GM18507 (cell line): ENCODE measurements around the gene PCDHGA7.
A peak's percentile ranks its signal among the peaks of the same experiment; 100 is the strongest.
"Not testable (repeated sequence)": the region's sequence is repeated elsewhere in the genome, so short reads cannot be mapped to it uniquely, and the experiment has no call there.

ENCODE experiments used
- DNase-seq: peaks from one replicate; pipeline ENCODE4 v3.0.0; 2011; ENCODE audit warnings: low read depth; ENCODE audit not compliant: insufficient read length; ENCODE audit errors: extremely low spot score
- FAIRE-seq: peaks from 2 replicates; lab custom pipeline; 2011; peaks lifted over from hg19 to GRCh38; lab: Jason Lieb, UNC

PCDHGA7 gene

DNA sequence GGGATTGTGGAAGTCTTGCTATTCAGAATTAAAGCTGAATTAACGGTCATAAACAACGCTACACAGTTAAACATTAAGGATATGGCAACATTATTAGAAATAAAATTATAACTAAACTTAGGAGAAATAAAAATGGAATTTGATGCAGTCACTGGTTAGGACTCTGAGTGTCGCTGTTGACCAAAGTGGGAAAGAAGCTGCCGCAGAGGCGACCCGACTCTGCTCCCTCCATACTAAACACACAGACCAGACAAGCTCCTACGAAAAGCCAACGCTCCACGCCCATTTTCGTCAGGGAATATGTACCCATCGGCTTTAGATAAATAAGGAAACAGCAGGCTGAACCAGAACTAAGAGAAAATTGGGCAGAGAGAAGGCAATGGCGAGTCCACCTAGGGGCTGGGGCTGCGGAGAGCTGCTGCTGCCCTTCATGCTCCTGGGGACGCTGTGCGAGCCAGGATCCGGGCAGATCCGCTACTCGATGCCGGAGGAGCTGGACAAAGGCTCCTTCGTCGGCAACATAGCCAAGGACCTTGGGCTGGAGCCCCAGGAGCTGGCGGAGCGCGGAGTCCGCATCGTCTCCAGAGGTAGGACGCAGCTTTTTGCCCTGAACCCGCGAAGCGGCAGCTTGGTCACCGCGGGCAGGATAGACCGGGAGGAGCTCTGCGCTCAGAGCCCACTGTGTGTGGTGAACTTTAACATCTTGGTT, 18.4 kb upstream of the PCDHGA7 start, which contains the start of gene PCDHGA5:
Gene PCDHGA5 (plus strand): TSS at position 211 of the 709 bp plus-strand sequence. CDS start 169 bp downstream, at position 380.
- DNase-seq (no peak), FAIRE-seq (no peak)

DNA sequence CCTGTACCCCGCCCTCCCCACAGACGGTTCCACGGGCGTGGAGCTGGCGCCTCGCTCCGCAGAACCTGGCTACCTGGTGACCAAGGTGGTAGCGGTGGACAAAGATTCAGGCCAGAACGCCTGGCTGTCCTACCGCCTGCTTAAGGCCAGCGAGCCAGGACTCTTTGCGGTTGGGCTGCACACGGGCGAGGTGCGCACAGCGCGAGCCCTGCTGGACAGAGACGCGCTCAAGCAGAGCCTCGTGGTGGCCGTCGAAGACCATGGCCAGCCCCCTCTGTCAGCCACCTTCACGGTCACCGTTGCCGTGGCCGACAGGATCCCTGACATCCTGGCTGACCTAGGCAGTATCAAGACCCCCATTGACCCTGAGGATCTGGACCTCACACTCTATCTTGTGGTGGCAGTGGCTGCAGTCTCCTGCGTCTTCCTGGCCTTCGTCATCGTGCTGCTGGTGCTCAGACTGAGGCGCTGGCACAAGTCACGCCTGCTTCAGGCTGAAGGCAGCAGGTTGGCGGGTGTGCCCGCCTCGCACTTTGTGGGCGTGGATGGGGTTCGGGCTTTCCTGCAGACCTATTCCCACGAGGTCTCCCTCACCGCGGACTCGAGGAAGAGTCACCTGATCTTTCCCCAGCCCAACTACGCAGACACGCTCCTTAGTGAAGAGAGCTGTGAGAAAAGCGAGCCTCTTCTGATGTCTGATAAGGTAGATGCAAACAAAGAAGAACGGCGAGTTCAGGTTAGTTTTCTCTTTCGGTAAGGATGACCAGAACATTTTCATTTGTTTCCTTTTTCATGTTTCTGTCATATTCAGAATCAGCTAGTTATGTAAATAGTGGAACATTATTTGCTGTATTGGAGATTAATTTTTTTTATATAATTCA, 16.3 kb upstream of the PCDHGA7 start:
- DNase-seq (no peak), FAIRE-seq (no peak)

DNA sequence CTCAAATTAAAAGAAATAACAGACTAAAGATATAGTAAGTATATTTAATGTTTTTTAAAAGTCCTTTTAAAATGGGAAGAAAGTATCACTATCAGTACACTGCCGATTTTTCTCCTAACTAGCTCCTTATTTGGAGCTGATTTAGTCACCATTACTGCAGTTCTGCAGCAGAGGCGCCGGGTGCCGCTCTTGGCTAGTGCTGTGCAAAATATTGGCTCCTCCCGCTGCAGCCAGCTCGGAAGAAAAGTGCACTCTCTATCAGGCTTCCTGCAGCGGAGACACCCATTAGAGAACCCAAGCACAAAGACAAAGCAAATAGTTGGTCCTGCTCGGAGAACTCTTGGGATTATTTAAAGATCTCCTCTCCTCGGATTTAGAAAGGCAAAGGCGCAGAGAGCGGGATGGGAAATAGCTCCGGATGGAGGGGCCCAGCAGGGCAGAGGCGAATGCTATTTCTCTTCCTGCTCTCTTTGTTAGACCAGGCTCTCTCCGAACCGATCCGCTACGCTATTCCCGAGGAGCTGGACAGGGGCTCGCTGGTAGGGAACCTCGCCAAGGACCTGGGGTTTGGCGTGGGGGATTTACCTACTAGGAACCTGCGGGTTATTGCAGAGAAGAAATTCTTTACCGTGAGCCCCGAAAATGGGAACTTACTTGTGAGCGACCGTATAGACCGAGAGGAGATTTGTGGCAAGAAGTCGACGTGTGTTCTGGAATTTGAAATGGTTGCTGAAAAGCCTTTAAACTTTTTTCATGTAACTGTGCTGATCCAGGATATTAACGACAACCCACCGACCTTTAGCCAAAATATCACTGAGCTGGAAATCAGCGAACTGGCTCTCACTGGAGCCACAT, 12.3 kb upstream of the PCDHGA7 start, which contains the start of gene PCDHGB3:
Gene PCDHGB3 (plus strand): TSS at position 249 of the 855 bp plus-strand sequence. CDS start 153 bp downstream, at position 402.
- DNase-seq (peak; percentile 17), FAIRE-seq (no peak)

DNA sequence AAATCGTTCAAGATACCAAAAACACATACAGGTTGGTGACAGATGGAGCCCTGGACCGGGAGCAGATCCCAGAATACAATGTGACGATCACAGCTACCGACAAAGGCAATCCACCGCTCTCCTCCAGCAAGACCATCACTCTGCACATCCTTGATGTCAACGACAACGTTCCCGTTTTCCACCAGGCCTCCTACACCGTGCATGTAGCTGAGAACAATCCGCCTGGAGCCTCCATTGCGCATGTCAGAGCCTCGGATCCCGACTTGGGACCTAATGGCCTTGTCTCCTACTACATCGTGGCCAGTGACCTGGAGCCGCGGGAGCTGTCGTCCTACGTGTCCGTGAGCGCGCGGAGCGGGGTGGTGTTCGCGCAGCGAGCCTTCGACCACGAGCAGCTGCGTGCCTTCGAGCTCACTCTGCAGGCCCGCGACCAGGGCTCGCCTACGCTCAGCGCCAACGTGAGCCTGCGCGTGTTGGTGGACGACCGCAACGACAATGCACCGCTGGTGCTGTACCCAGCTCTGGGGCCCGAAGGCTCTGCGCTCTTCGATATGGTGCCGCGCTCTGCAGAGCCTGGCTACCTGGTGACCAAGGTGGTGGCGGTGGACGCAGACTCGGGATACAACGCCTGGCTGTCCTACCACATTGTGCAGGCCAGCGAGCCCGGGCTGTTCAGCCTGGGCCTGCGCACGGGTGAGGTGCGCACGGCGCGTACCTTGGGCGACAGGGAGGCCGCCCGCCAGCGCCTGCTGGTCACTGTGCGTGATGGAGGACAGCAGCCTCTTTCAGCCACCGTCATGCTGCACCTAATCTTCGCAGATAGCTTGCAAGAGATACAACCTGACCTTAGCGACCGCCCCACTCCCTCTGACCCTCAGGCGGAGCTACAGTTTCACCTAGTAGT, 10.7 kb upstream of the PCDHGA7 start:
- FAIRE-seq, result no peak
- DNase-seq, result no peak

DNA sequence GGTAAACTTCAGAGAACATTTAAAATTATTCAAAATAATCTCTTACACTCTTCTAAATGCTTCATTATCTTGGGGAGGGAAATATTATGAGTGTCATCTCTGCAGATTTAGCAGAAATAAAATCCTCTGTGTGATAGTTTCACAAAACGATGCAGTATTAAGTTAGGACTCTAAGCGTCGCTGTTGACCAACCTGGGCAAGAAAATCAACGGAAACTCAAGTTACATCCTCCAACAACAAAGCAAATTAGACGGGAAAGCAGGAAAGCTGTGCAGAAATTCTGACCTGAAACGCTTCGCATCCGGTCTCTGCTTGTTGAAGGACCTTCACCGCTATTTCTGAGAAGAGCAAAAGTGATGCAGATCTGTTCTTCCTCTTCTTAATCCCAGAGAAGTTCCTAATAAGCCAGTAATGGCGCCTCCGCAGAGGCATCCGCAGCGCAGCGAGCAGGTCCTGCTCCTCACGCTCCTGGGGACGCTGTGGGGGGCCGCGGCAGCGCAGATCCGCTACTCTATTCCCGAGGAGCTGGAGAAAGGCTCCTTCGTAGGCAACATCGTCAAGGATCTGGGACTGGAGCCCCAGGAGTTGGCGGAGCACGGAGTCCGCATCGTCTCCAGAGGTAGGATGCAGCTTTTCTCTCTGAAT, 8.7 kb upstream of the PCDHGA7 start, which contains the start of gene PCDHGA6:
Gene PCDHGA6 (plus strand): TSS at position 219 of the 645 bp plus-strand sequence. CDS start 193 bp downstream, at position 412.
- FAIRE-seq (no peak), DNase-seq (no peak)

DNA sequence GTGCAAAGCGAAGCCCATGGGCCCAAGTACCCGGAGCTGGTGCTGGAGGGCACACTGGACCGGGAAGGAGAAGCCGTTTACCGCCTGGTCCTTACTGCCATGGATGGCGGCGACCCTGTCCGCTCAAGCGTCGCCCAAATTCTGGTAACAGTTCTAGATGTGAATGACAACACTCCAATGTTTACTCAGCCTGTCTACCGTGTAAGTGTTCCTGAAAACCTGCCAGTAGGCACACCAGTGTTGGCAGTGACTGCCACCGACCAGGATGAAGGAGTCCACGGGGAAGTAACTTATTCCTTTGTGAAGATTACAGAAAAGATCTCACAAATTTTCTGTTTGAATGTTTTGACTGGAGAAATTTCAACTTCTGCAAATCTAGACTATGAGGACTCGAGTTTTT, 7.9 kb upstream of the PCDHGA7 start:
- FAIRE-seq, result no peak
- DNase-seq, result no peak

DNA sequence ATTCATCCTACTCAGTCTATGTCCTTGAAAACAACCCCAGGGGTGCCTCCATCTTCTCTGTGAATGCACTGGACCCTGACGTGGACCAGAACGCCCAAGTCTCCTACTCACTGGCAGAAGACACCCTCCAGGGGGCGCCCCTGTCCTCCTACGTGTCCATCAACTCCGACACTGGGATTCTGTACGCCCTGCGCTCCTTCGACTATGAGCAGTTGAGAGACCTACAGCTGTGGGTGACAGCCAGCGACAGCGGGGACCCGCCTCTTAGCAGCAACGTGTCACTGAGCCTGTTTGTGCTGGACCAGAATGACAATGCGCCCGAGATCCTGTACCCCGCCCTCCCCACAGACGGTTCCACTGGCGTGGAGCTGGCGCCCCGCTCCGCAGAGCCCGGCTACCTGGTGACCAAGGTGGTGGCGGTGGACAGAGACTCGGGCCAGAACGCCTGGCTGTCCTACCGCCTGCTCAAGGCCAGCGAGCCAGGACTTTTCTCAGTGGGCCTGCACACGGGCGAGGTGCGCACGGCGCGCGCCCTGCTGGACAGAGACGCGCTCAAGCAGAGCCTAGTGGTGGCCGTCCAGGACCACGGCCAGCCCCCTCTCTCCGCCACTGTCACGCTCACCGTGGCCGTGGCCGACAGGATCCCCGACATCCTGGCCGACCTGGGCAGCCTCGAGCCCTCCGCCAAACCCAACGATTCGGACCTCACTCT, 6.9 kb upstream of the PCDHGA7 start:
- DNase-seq, FAIRE-seq: not testable (repeated sequence)

DNA sequence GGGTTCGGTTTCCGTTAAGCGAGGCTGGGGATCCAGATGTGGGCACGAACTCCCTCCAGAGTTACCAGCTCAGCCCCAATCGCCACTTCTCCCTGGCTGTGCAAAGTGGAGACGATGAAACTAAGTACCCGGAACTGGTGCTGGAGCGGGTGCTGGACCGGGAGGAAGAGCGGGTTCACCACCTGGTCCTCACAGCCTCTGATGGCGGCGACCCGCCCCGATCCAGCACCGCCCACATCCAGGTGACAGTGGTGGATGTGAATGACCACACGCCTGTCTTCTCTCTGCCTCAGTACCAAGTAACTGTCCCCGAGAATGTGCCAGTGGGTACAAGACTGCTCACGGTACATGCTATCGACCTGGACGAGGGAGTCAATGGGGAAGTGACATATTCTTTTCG, 803 bp downstream of the PCDHGA7 start:
- FAIRE-seq (no peak), DNase-seq (no peak)

DNA sequence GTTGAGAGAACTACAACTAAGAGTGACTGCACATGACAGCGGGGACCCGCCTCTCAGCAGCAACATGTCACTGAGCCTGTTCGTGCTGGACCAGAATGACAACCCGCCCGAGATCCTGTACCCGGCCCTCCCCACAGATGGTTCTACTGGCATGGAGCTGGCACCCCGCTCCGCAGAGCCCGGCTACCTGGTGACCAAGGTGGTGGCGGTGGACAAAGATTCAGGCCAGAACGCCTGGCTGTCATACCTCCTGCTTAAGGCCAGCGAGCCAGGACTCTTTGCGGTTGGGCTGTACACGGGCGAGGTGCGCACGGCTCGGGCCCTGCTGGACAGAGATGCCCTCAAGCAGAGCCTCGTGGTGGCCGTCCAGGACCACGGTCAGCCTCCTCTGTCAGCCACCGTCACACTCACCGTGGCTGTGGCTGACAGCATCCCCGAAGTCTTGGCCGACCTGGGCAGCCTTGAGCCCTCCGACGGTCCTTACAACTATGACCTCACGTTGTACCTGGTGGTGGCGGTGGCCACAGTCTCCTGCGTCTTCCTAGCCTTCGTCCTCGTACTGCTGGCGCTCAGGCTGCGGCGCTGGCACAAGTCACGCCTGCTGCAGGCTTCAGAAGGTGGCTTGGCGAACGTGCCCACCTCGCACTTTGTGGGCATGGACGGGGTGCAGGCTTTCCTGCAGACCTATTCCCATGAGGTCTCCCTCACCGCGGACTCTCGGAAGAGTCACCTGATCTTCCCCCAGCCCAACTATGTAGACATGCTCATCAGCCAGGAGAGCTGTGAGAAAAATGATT, 2.1 kb downstream of the PCDHGA7 start:
- DNase-seq (no peak), FAIRE-seq (no peak)

DNA sequence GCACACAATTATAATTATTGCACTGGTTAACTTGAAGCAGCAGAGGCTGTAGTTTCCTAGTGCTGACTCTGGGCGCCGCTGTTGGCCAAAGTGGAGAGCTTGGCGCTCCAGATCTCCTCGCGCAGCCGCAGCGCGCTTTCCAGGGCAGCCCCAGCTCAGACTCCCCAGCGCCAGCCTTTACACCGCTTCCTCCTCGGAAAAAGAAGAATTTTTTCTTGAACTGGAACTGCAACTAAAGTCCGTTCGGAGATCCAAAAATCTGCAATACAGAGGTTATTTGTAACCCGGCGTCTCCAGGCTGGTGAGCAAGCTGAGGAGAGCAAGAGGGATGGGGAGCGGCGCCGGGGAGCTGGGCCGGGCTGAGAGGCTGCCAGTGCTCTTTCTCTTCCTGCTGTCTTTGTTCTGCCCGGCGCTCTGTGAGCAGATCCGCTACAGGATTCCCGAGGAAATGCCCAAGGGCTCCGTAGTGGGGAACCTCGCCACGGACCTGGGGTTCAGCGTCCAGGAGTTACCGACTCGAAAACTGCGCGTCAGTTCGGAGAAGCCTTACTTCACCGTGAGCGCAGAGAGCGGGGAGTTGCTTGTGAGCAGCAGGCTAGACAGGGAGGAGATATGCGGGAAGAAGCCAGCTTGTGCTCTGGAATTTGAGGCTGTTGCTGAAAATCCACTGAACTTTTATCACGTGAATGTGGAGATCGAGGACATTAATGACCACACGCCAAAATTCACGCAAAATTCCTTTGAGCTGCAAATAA, 5.2 kb downstream of the PCDHGA7 start, which contains the start of gene PCDHGB4:
Gene PCDHGB4 (plus strand): TSS at position 142 of the 755 bp plus-strand sequence. CDS start 187 bp downstream, at position 329.
- DNase-seq, result not testable (repeated sequence)
- FAIRE-seq, result peak; percentile 49

DNA sequence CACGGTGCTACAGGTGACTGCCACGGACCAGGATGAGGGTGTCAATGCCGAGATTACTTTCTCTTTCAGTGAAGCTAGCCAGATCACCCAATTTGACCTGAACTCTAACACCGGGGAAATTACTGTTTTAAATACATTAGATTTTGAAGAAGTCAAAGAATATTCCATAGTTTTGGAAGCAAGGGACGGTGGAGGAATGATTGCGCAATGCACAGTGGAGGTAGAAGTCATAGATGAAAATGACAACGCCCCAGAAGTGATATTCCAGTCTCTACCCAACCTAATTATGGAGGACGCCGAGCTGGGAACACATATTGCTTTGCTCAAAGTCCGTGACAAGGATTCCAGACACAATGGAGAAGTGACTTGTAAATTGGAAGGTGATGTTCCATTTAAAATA, 6.1 kb downstream of the PCDHGA7 start:
- FAIRE-seq, result no peak
- DNase-seq, result no peak

DNA sequence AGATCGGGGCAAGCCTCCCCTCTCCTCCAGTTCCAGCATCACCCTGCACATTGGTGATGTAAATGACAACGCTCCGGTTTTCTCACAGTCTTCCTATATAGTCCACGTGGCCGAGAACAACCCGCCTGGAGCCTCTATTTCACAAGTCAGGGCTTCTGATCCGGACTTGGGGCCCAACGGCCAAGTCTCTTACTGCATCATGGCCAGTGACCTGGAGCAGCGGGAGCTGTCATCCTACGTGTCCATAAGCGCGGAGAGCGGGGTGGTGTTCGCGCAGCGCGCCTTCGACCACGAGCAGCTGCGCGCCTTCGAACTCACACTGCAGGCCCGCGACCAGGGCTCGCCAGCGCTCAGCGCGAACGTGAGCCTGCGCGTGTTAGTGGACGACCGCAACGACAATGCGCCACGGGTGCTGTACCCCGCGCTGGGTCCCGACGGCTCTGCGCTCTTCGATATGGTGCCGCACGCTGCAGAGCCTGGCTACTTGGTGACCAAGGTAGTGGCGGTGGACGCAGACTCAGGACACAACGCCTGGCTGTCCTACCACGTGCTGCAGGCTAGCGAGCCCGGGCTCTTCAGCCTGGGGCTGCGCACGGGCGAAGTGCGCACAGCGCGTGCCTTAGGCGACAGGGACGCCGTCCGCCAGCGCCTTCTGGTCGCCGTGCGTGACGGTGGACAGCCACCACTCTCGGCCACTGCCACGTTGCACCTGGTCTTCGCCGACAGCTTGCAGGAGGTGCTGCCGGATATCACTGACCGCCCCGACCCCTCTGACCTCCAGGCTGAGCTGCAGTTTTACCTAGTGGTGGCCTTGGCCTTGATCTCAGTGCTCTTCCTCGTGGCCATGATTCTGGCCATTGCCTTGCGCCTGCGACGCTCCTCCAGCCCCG, 6.9 kb downstream of the PCDHGA7 start:
- FAIRE-seq (no peak), DNase-seq (no peak)

DNA sequence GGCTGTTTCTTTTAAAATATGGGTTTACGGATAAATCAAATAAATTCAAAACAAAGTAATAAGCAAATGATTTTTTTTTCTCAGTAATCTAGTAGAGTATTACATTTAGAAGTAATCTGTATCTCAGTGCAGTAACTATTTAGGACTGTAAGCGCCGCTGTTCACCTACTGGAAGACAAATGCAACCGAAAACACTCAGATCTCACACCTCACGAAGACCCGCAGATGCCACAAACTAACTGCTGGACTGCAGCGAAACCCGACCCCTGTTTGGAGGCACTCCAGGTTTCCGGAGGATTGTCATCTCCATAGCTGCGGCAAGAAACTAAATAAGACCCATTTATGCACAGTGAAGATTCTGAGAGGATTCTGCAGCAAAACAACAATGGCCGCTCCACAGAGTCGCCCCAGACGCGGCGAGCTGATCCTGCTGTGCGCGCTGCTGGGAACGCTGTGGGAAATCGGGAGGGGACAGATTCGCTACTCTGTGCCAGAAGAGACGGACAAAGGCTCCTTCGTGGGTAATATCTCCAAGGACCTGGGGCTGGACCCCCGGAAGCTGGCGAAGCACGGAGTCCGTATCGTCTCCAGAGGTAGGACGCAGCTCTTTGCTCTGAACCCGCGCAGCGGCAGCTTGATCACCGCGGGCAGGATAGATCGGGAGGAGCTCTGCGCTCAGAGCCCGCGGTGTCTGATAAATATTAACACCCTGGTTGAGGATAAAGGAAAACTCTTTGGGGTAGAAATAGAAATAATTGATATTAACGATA, 10.1 kb downstream of the PCDHGA7 start, which contains the start of gene PCDHGA8:
Gene PCDHGA8 (plus strand): TSS at position 205 of the 770 bp plus-strand sequence. CDS start 181 bp downstream, at position 386.
- DNase-seq (no peak), FAIRE-seq (no peak)

DNA sequence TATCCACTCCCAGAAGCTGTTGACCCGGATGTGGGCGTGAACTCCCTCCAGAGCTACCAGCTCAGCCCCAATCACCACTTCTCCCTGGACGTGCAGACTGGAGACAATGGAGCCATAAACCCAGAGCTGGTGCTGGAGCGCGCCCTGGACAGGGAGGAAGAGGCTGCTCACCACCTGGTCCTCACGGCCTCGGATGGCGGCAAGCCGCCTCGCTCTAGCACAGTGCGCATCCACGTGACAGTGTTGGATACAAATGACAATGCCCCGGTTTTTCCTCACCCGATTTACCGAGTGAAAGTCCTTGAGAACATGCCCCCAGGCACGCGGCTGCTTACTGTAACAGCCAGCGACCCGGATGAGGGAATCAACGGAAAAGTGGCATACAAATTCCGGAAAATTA, 10.7 kb downstream of the PCDHGA7 start:
- no peak for FAIRE-seq

More for the DNA sequence above, 10.7 kb downstream of the PCDHGA7 start:
- no peak for DNase-seq
